ENCODE data around the gene MTG1.
"Not testable (repeated sequence)": the region's sequence is repeated elsewhere in the genome, so short reads cannot be mapped to it uniquely, and the experiment has no call there.

MTG1 gene

DNA sequence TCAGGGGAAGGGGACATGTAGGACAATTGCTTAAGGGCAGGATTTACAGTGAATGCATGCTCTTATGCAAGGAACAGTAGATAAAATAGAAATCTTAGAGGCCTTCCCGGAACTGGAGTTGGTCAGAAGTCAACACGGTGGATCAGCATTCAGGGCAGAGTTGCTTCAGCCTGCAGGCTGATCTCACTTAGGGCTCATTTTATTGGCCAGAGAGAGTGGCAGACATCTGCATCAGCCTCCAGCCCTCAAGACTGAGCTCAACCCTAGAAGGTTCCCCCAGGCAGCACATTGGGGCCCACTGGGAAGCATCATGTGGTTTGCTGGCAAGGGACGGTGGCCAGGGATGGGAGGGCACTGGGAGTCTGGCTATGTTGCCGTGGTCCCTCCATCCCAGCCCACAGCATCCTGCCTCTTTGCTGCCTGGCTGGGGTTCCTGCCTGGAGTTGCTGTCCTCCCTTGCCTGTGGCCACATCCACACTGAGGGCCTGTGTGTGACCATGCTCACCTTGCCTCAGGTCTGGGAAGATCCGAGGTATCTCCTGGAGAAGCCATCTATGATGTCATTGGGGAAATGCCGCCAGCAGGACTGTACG, 72.8 kb downstream of the MTG1 start:
- no peak for DNase-seq (ENCODE audit: low spot score)

DNA sequence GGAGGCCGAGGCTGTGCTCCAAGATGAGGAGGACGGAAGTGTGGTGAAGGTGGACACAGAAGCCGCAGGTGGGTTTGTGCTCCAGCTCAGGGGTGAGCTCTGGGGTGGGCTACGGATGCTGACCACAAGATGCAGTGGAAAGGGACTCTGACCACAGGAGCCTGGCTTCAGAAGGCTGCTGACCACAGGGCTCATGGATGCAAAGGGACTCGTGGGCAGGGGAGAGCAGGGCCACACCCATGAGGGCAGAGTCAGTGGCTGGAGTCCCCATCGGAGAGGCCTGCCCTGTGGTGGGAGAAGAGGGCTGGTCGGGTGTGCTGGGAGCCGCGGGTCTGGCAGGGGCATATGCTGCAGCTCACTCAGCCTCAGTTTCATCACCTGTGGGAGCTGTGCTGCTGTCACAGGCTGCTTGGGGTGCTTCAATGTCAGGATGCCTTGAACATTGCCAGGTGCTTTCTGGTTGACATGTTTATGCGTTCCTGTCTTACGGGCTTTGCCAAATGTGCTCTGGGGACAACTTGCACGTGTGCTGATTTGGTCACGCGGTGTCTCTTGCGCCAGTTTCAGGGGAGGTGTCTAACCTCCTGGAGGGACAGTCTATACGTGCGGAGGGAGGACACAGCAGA, 73.4 kb downstream of the MTG1 start:
- no peak for DNase-seq (ENCODE audit: low spot score)

DNA sequence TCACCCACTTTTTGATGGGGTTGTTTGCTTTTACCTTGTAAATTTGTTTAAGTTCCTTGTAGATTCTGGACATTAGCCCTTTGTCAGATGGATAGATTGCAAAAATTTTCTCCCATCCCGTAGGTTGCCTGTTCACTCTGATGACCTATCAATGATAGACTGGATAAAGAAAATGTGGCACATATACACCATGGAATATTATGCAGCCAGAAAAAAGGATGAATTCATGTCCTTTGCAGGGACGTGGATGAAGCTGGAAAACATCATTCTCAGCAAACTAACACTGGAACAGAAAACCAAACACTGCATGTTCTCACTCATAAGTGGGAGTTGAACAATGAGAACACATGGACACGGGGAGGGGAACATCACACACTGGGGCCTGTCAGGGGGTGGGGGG, 75.2 kb downstream of the MTG1 start:
- not testable (repeated sequence) for DNase-seq (ENCODE audit: low spot score)

DNA sequence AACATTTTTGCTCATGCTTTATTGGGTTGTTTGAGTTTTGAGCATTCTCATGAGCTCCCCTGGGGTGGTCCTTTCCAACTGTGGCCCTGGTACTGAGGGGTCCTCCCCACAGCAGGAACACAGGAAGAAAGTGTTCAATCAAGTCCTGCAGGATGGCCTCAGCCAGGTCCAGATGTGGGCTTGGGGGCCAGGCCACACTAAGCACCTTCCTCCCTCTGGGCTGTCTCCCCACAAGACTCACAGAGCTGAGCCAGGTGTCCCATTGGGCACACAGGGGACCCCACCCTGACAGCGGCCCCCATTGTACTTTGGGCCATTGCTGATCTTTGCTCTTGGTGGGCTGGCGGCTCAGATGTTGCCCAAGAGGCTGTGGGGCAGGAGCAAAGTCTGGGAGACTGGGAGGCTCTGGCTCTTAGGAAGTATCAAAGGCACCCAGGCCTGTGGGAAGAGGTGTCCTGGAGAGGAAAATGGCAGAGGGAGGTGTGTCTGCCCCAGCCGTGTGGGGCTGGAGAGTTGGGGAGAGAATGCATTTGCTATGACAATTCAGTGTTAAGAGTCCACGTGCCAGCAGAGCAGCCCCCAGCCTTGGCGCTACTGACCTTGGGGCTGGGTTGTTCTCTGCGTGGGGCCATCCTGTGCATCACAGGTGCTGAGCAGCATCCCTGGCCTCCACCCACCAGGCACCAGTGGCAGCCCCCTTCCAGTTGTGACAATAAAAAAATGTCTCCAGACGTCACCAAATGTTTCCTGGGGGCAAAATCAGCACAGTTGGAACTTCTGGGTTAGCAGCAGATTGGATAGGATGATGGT, 77.5 kb downstream of the MTG1 start:
- no peak for DNase-seq (ENCODE audit: low spot score)
